Testis (tissue), 2 donors: ENCODE results near the gene CTSD.

Source experiments
- CTCF ChIP-seq, 3 experiments: fragments of 450-650 bp in 2 of 3; fragments of 200-600 bp in 1 of 3; sonication (generic) in 1 of 3; IDR thresholded peaks; one replicate each; pipeline ENCODE4 v1.5.1; 2016 to 2019; ENCODE audit warnings: antibody characterized with exemption in 3 of 3, mild to moderate bottlenecking in 2 of 3, moderate library complexity in 1 of 3
- POLR2A ChIP-seq: fragments of 450-650 bp; IDR thresholded peaks from one replicate; pipeline ENCODE4 v1.6.1; 2017; ENCODE audit warnings: antibody characterized with exemption, mild to moderate bottlenecking, moderate library complexity

- TF ChIP-seq CTCF (IDR thresholded peaks at IDR 0.05), result no peak
- TF ChIP-seq POLR2A, result no peak
These were observed 19.4 kb downstream of the CTSD start for GRCh38 chr11:1744137-1744886.
